Liver (tissue), 9 donors: ENCODE data around the gene SCO2. TPM values are rescaled to one million over a fixed set of nuclear protein-coding genes. Genes with fewer than 3 reads are reported as not detected.

Experiments
- DNase-seq: peaks from one replicate; pipeline ENCODE4 v3.0.0-alpha.2; 2017; ENCODE audit warnings: low spot score
- H3K27ac ChIP-seq, 2 donors: one replicate each; pipeline ENCODE4 v1.7.0; 2013; ENCODE audit warnings: inconsistent platforms in 2 of 2, low read length in 2 of 2, control low read depth in 1 of 2, low read depth in 1 of 2, mild to moderate bottlenecking in 1 of 2
- H3K27me3 ChIP-seq, 4 donors: one replicate each; pipeline versions ENCODE4 v1.6.1 to v1.7.0; 2013; ENCODE audit warnings: low read length in 3 of 4, inconsistent platforms in 1 of 4, mild to moderate bottlenecking in 1 of 4, moderate library complexity in 1 of 4; ENCODE audit not compliant: control insufficient read depth in 4 of 4, insufficient read depth in 4 of 4
- H3K36me3 ChIP-seq, 4 donors: one replicate each; pipeline versions ENCODE4 v1.6.1 to v1.7.0; 2013; ENCODE audit warnings: low read length in 3 of 4, mild to moderate bottlenecking in 3 of 4, low read depth in 1 of 4, moderate library complexity in 1 of 4; ENCODE audit not compliant: control insufficient read depth in 4 of 4, insufficient read depth in 3 of 4
- H3K4me1 ChIP-seq, 4 donors: one replicate each; pipeline versions ENCODE4 v1.6.1 to v1.7.0; 2013; ENCODE audit warnings: low read length in 3 of 4, mild to moderate bottlenecking in 3 of 4, moderate library complexity in 1 of 4; ENCODE audit not compliant: control insufficient read depth in 4 of 4, insufficient read depth in 4 of 4
- H3K4me3 ChIP-seq, 3 donors: one replicate each; pipeline versions ENCODE4 v1.6.1 to v1.7.0; 2013; ENCODE audit warnings: low read length in 3 of 3, control low read depth in 1 of 3, low read depth in 1 of 3, mild to moderate bottlenecking in 1 of 3
- H3K9ac ChIP-seq, 2 donors: one replicate each; pipeline ENCODE4 v1.7.0; 2013; ENCODE audit warnings: low read length in 2 of 2, mild to moderate bottlenecking in 2 of 2, moderate library complexity in 2 of 2, control low read depth in 1 of 2, low read depth in 1 of 2
- H3K9me3 ChIP-seq, 4 donors: one replicate each; pipeline versions ENCODE4 v1.6.1 to v1.7.0; 2013; ENCODE audit warnings: low read length in 3 of 4; ENCODE audit not compliant: control insufficient read depth in 4 of 4
- EGR1 ChIP-seq, 2 donors: IDR thresholded peaks; 2 replicates each; pipeline ENCODE4 v1.6.1; 2016 to 2018; ENCODE audit warnings: antibody characterized with exemption in 2 of 2, low read depth in 2 of 2
- FOXA1 ChIP-seq: IDR thresholded peaks from 2 replicates; pipeline ENCODE4 v1.6.1; 2016; ENCODE audit warnings: antibody characterized with exemption
- FOXA2 ChIP-seq: IDR thresholded peaks from 2 replicates; pipeline ENCODE4 v1.6.1; 2016; ENCODE audit warnings: antibody characterized with exemption
- GABPA ChIP-seq, 2 donors: IDR thresholded peaks in 1 of 2; conservative IDR thresholded peaks in 1 of 2; 2 replicates each; pipeline ENCODE4 v1.6.1; 2016; ENCODE audit warnings: antibody characterized with exemption in 2 of 2, mild to moderate bottlenecking in 1 of 2, moderate library complexity in 1 of 2
- HNF4A ChIP-seq, 2 donors: conservative IDR thresholded peaks; 2 replicates each; pipeline ENCODE4 v1.6.1; 2016; ENCODE audit warnings: antibody characterized with exemption in 2 of 2, mild to moderate bottlenecking in 2 of 2
- HNF4G ChIP-seq: IDR thresholded peaks from 2 replicates; pipeline ENCODE4 v1.6.1; 2016; ENCODE audit warnings: antibody characterized with exemption
- JUND ChIP-seq, 2 donors: IDR thresholded peaks; 2 replicates each; pipeline ENCODE4 v1.6.1; 2016; ENCODE audit warnings: antibody characterized with exemption in 2 of 2
- RAD21 ChIP-seq, 2 donors: IDR thresholded peaks; 2 replicates each; pipeline ENCODE4 v1.6.1; 2016; ENCODE audit warnings: antibody characterized with exemption in 2 of 2, mild to moderate bottlenecking in 2 of 2
- SP1 ChIP-seq: IDR thresholded peaks from 2 replicates; pipeline ENCODE4 v1.6.1; 2018; ENCODE audit warnings: antibody characterized with exemption, mild to moderate bottlenecking
- TAF1 ChIP-seq: conservative IDR thresholded peaks from 2 replicates; pipeline ENCODE4 v1.6.1; 2016; ENCODE audit warnings: antibody characterized with exemption, mild to moderate bottlenecking
- YY1 ChIP-seq: IDR thresholded peaks from 2 replicates; pipeline ENCODE4 v1.6.1; 2016; ENCODE audit warnings: antibody characterized with exemption, mild to moderate bottlenecking
- WGBS: extraction: QIAGEN DNeasy Blood & Tissue Kit; methylation state at CpG from one replicate; pipeline ENCODE4 v1.1.7; 2013; 5-methylcytosine and 5-hydroxymethylcytosine counted together
- polyA plus RNA-seq, 2 donors: library from polyadenylated mRNA; stranded (reverse) in 1 of 2; unstranded in 1 of 2; fragments of 200-250 nt in 1 of 2; fragments of >200 nt in 1 of 2; fragmentation: Nextera tagmentation in 1 of 2; extraction: Ambion mirVana in 1 of 2; gene quantifications; one replicate each; pipeline versions ENCODE4 v1.2.1 to v1.2.3, GENCODE V29; 2013 to 2015
- total RNA-seq, 2 donors: library from RNA; depleted of rRNA; stranded (reverse); fragments of >200 nt; gene quantifications; one replicate each; pipeline ENCODE4 v1.2.3, GENCODE V29; 2014
- TF ChIP-seq, protein P1 (sequence below): IDR thresholded peaks from 2 replicates; pipeline ENCODE4 v1.6.1; 2016; ENCODE audit warnings: antibody characterized with exemption
- TF ChIP-seq, protein P2 (sequence below): IDR thresholded peaks from 2 replicates; pipeline ENCODE4 v1.6.1; 2016; ENCODE audit warnings: antibody characterized with exemption, mild to moderate bottlenecking
- TF ChIP-seq, protein P3 (sequence below): IDR thresholded peaks from 2 replicates; pipeline ENCODE4 v1.6.1; 2016; ENCODE audit warnings: antibody characterized with exemption
- TF ChIP-seq, protein P4 (sequence below): IDR thresholded peaks from 2 replicates; pipeline ENCODE4 v1.6.1; 2016; ENCODE audit warnings: antibody characterized with exemption
- donor health status: healthy.
- donor health status: healthy.
- donor health status: healthy.
- donor health status: healthy.
- donor health status: healthy.

Gene SCO2
- total and polyA plus RNA-seq, 4 donors, result 1.4 to 2.9 (median 1.8) TPM

DNA sequence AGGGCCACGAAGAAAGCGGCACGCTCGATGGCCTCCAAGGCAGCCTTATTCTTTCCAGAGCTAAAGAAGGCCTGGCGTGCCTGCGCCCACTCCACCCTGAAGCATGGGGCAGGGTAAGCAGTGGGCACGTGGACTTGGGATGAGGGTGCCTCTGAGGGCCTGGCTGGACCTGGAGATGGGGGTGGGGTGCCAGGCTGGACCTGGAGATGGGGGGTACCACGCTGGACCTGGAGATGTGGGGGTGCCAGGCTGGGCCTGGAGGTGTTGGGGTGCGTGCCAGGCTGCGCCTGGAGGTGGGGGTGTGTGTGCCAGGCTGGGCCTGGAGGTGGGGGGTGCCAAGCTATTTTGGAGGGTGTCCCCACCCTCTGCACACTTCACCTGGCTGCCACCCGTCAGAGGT lies 47.6 kb upstream of the SCO2 start (continued):
- no peak for TF ChIP-seq HNF4A (conservative IDR thresholded peaks at IDR 0.05)
- TF ChIP-seq YY1, result no peak
- TF ChIP-seq, protein P1, sequence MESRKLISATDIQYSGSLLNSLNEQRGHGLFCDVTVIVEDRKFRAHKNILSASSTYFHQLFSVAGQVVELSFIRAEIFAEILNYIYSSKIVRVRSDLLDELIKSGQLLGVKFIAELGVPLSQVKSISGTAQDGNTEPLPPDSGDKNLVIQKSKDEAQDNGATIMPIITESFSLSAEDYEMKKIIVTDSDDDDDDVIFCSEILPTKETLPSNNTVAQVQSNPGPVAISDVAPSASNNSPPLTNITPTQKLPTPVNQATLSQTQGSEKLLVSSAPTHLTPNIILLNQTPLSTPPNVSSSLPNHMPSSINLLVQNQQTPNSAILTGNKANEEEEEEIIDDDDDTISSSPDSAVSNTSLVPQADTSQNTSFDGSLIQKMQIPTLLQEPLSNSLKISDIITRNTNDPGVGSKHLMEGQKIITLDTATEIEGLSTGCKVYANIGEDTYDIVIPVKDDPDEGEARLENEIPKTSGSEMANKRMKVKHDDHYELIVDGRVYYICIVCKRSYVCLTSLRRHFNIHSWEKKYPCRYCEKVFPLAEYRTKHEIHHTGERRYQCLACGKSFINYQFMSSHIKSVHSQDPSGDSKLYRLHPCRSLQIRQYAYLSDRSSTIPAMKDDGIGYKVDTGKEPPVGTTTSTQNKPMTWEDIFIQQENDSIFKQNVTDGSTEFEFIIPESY, result no peak

DNA sequence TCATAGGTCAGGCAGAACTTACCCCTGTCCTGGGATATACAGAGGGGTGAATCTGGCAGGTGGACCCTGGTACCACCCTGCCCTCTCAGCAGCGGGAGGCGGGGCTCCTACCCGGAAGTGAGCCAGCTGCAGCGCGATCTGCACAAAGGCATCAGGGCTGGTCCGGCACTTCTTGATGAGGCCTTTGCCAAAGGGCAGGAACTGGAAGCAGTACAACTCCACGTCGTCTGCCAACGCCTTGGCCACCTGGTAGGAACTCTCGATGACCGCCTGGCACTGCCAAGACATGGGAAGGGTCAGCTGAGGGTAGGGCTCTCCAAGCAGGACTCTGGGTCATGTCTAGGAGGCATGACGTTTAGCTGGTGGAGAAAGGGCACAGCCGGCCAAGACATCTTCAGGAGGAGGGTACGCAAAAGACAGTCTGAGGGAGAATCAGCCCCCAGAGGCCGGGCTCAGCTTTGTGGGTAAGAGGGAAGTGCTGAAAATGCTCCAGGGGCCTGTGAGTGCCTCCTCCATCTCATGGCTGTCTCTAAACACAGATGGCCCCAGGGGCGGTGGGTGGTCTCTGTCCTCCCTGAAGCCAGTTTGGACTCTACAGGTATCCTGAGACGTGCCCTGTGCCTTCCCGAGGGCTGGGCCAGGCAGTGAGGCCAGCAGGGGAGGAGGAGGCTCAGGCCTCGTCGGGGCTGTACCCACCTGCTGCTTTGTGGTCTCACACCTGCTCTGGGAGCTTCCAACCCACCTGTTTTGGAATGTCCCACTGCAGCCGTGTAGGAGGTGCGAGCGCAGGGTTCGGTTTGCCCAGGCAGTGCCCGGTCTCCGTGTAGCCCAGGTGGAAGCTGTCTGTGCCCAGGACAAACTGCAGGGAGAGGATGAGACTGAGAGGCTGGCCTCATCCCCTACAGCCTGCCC lies 46.1 kb upstream of the SCO2 start:
- Histone ChIP-seq H3K9me3 (no peaks in the 10 kb centered on the region), H3K9ac (no peak overlapping the region), H3K4me1 (peaks cover 10 to 35% (median 22%) of the 10 kb centered on the region in 4 donors), H3K36me3 (peaks cover 0 to 17% (median 0%) of the 10 kb centered on the region in 4 donors), H3K27ac (peak overlapping the region in 1 of 2 donors; percentile 97), H3K4me3 (no peak overlapping the region), H3K27me3 (no peaks in the 10 kb centered on the region)
- TF ChIP-seq JUND (IDR thresholded peaks at IDR 0.05), result no peak
- TF ChIP-seq TAF1, result no peak
- TF ChIP-seq HNF4G, result no peak
- TF ChIP-seq, protein P2, sequence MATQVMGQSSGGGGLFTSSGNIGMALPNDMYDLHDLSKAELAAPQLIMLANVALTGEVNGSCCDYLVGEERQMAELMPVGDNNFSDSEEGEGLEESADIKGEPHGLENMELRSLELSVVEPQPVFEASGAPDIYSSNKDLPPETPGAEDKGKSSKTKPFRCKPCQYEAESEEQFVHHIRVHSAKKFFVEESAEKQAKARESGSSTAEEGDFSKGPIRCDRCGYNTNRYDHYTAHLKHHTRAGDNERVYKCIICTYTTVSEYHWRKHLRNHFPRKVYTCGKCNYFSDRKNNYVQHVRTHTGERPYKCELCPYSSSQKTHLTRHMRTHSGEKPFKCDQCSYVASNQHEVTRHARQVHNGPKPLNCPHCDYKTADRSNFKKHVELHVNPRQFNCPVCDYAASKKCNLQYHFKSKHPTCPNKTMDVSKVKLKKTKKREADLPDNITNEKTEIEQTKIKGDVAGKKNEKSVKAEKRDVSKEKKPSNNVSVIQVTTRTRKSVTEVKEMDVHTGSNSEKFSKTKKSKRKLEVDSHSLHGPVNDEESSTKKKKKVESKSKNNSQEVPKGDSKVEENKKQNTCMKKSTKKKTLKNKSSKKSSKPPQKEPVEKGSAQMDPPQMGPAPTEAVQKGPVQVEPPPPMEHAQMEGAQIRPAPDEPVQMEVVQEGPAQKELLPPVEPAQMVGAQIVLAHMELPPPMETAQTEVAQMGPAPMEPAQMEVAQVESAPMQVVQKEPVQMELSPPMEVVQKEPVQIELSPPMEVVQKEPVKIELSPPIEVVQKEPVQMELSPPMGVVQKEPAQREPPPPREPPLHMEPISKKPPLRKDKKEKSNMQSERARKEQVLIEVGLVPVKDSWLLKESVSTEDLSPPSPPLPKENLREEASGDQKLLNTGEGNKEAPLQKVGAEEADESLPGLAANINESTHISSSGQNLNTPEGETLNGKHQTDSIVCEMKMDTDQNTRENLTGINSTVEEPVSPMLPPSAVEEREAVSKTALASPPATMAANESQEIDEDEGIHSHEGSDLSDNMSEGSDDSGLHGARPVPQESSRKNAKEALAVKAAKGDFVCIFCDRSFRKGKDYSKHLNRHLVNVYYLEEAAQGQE, result no peak
- TF ChIP-seq, protein P3, sequence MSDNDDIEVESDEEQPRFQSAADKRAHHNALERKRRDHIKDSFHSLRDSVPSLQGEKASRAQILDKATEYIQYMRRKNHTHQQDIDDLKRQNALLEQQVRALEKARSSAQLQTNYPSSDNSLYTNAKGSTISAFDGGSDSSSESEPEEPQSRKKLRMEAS, result no peak
- no peak for TF ChIP-seq HNF4A (conservative IDR thresholded peaks at IDR 0.05)
- no peak for TF ChIP-seq YY1
- TF ChIP-seq GABPA (IDR thresholded peaks at IDR 0.05 in 1 of 2, conservative IDR thresholded peaks at IDR 0.05 in 1 of 2), result no peak
- TF ChIP-seq SP1, result no peak
- no peak for TF ChIP-seq FOXA1
- no peak for DNase-seq
- 85% methylated on average over 26 of the region's 26 CpGs for WGBS

DNA sequence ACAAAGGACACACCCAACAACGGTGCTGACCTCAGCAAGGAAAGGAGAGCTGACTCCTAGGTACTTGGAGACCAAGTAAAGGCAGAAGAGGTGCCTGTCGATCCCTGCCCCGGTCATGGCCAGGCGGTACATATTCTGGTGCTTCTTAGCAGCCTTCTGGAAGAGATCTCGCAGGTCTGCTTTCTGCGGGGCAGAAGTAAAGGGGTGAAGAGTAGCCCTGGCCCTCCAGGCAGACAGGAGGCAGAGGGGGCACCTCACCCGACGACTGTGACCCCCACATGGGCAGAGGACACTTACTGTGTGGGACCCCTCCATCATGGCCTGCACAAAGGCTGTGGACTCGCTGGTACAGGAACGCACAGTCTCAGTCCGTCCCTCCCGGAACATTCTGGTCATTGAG lies 45.5 kb upstream of the SCO2 start:
- Histone ChIP-seq H3K27me3 (no peaks in the 10 kb centered on the region), H3K9me3 (no peaks in the 10 kb centered on the region), H3K4me3 (no peak overlapping the region), H3K9ac (no peak overlapping the region), H3K4me1 (peaks cover 10 to 35% (median 22%) of the 10 kb centered on the region in 4 donors), H3K27ac (peak overlapping the region; percentile 96 to 97), H3K36me3 (peaks cover 0 to 17% (median 0%) of the 10 kb centered on the region in 4 donors)
- 90% methylated on average over 12 of the region's 12 CpGs for WGBS
- TF ChIP-seq EGR1 (IDR thresholded peaks at IDR 0.05; ENCODE audit: low read depth in 2 of 2) (no peak), FOXA2 (no peak), HNF4A (conservative IDR thresholded peaks at IDR 0.05) (no peak), TAF1 (no peak), RAD21 (IDR thresholded peaks at IDR 0.05) (no peak), FOXA1 (no peak)
- TF ChIP-seq, protein P4, sequence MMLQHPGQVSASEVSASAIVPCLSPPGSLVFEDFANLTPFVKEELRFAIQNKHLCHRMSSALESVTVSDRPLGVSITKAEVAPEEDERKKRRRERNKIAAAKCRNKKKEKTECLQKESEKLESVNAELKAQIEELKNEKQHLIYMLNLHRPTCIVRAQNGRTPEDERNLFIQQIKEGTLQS, result no peak
- DNase-seq, result no peak
